Thoracic aorta (tissue), 2 donors: ENCODE results near the gene SPECC1L. TPM values are rescaled to one million over a fixed set of nuclear protein-coding genes. Genes with fewer than 3 reads are reported as not detected.
A peak's percentile ranks its signal among the peaks of the same experiment; 100 is the strongest.

Experiments used
- ATAC-seq: fragments of 150-250 bp; one replicate; pipeline ENCODE4 v1.8.0; 2017; ENCODE audit warnings: low read depth; ENCODE audit not compliant: insufficient number of reproducible peaks, low FRiP score
- DNase-seq: peaks from one replicate; pipeline ENCODE4 v3.0.0-alpha.2; 2020; ENCODE audit warnings: low spot score
- H3K27ac ChIP-seq, 2 donors: fragments of 200-600 bp; sonication (generic); 1 replicate in 1 of 2; 2 replicates in 1 of 2; pipeline ENCODE4 v1.5.1; 2016; ENCODE audit warnings: mild to moderate bottlenecking in 2 of 2, moderate library complexity in 2 of 2
- H3K27me3 ChIP-seq: fragments of 200-600 bp; sonication (generic); replicated peaks from 2 replicates; pipeline ENCODE4 v1.6.0; 2016; ENCODE audit warnings: mild to moderate bottlenecking; ENCODE audit not compliant: insufficient read depth
- H3K36me3 ChIP-seq: fragments of 200-600 bp; sonication (generic); one replicate; pipeline ENCODE4 v1.5.1; 2016
- H3K4me1 ChIP-seq, 2 donors: fragments of 200-600 bp; sonication (generic); 1 replicate in 1 of 2; 2 replicates in 1 of 2; pipeline versions ENCODE4 v1.5.1 to v1.6.0; 2016; ENCODE audit warnings: low read depth in 2 of 2, mild to moderate bottlenecking in 1 of 2; ENCODE audit not compliant: control insufficient read depth in 1 of 2
- H3K4me3 ChIP-seq: fragments of 200-600 bp; sonication (generic); 2 replicates; pipeline ENCODE4 v1.5.1; 2016; ENCODE audit warnings: mild to moderate bottlenecking
- H3K9me3 ChIP-seq: fragments of 200-600 bp; sonication (generic); 2 replicates; pipeline ENCODE4 v1.5.1; 2016
- total RNA-seq, 2 donors: library from RNA; depleted of rRNA; stranded (reverse); fragments of >200 nt; gene quantifications; one replicate each; pipeline versions ENCODE4 v1.1.0 to v1.2.3, GENCODE V29; 2016
- TF ChIP-seq, protein P1 (sequence below): fragments of 200-600 bp; sonication (generic); IDR thresholded peaks from one replicate; pipeline ENCODE4 v1.5.1; 2019; ENCODE audit warnings: antibody characterized with exemption

Gene SPECC1L
- total RNA-seq, 2 donors from 2014 or later, result 49.4 to 50.0 TPM

DNA sequence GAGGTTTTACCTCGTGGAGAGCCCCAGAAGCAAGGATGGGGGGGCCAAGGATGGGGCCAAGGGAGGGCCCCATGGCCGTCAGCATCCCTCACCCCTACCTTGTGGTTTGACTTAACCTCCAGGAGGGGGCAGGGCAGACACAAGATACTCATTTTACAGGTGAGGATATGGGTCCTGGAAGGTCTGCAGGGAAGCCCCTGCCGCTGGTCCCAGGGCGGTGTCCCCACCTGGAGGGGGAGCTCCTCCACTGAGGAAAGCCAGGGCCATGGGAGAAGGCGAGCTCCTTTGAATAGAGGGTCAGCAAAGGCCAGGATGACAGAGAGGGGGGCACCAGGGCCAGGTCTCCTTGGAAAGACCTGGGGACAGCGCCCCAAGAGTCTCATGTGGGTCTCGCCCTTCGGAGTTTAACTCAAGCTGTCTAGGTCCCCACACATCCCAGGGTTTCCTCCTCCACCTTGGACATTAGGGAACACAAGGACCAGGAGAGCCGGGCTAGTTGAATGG is 150.8 kb downstream of the SPECC1L start:
- Histone ChIP-seq H3K4me1 (peaks cover 2 to 10% of the 10 kb centered on the region in 2 donors), H3K36me3 (peaks cover 4% of the 10 kb centered on the region), H3K9me3 (no peaks in the 10 kb centered on the region), H3K27me3 (no peaks in the 10 kb centered on the region), H3K27ac (no peak overlapping the region), H3K4me3 (no peak overlapping the region)
- no peak for DNase-seq
- ATAC-seq, result no peak
- TF ChIP-seq, protein P1, sequence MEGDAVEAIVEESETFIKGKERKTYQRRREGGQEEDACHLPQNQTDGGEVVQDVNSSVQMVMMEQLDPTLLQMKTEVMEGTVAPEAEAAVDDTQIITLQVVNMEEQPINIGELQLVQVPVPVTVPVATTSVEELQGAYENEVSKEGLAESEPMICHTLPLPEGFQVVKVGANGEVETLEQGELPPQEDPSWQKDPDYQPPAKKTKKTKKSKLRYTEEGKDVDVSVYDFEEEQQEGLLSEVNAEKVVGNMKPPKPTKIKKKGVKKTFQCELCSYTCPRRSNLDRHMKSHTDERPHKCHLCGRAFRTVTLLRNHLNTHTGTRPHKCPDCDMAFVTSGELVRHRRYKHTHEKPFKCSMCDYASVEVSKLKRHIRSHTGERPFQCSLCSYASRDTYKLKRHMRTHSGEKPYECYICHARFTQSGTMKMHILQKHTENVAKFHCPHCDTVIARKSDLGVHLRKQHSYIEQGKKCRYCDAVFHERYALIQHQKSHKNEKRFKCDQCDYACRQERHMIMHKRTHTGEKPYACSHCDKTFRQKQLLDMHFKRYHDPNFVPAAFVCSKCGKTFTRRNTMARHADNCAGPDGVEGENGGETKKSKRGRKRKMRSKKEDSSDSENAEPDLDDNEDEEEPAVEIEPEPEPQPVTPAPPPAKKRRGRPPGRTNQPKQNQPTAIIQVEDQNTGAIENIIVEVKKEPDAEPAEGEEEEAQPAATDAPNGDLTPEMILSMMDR, result no peak

DNA sequence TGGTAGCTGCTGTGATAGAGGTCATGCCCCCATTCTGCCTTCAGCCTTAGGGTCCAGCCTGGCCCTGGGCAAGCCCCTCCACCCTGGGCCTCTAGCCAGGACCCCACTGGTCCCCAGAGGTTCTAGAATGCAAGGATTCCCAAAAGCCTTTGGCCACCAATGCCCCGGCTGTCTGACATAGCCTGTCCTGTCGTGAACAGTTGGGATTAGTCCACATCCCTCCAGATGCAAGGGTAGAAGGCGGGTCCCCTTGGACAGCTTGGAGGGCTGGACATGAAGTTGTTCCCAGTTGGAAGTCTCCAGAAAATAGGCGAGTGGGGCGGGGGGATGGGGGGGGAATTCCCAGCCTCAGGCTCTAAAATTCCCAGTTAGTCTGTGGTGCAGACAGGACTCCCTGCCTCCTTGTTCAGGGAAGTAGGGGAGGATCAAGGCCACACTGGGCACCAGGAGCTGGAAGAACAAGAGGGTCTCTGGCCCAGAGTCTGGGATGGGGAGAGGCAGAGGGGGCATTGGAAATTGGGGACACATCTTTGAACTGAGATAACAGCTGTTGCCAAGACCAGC is 151.6 kb downstream of the SPECC1L start:
- Histone ChIP-seq H3K4me1 (peaks cover 2 to 10% of the 10 kb centered on the region in 2 donors), H3K27ac (no peak overlapping the region), H3K9me3 (no peaks in the 10 kb centered on the region), H3K27me3 (no peaks in the 10 kb centered on the region), H3K36me3 (peaks cover under 1% of the 10 kb centered on the region), H3K4me3 (no peak overlapping the region)
- ATAC-seq (no peak), DNase-seq (no peak)
- TF ChIP-seq, protein P1, result no peak

DNA sequence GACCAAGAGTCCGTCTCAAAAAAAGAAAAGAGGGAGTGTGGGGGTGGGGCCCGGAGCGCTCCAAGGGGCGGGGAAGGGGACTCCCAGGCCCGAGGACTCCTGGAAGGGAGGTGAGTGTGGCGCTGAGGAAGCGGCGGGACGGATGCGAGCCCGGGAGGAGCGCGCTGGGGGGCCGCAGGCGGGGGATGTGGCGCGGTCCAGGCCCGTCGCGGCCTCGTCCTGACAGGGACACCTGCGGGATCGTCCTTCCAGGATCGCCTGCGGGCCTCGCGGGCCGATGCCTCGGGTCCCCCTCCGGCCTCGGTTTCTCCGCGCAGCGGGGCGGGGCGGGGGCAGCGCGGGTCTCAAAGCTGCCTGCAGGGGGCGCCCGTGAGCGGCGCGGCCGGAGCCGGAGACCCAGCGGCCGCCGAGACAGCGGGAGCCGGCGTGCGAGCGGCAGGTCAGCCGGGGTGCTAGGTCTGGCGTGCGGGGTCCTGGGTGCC is 152.9 kb downstream of the SPECC1L start:
- DNase-seq, result no peak
- peak; percentile 51 for ATAC-seq
- Histone ChIP-seq H3K4me1 (peaks cover 2 to 10% of the 10 kb centered on the region in 2 donors), H3K9me3 (no peaks in the 10 kb centered on the region), H3K36me3 (no peaks in the 10 kb centered on the region), H3K27ac (no peak overlapping the region), H3K4me3 (peak overlapping the region; percentile 69), H3K27me3 (no peaks in the 10 kb centered on the region)
- TF ChIP-seq, protein P1, result peak; percentile 89

DNA sequence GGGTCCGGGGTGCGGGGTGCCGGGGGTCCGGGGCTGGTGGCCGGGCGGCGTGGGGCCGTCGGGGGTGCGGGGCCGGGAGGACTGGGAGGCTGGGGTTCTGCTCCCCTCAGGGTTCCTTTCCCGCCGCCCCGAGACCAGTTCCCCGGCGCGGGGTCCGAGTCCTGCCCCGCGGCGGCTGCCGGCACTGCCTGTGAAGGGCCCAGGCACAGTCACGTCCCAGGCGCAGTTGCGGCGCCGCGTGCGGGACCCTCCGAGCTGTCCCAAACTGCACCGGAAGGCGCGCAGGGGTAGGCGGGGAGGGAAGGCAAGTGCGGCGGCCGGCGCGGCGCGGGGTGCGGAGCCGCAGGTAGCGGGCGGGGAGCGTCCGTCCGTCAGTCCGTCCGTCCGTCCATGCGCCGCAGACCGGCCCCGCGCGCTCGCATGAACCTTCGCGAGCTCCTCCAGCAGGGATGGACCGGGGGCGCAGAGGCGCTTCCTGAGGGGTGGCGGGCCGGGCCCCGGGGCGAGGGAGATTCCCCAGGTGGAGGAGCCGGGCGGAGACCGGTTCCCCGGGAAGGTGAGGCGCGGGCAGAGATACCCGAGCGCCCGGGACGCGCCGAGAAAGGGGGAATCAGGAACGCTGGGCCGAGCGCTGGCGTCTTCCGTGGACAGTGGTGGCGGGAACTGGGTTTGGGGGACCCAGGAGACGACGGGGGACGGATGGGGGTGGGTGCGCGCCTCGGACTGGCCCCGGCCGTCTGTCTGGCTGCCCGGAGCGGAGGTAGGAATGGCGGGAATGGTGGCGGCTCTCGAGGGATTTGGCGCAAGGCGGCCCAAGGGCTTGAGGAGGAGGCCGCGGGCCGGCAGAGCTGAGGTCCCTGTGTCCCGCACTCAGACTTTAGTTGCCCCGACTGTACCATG is 153.6 kb downstream of the SPECC1L start:
- no peaks in the 10 kb centered on the region for H3K27me3 ChIP-seq
- no peaks in the 10 kb centered on the region for H3K36me3 ChIP-seq
- H3K4me1 ChIP-seq, result peaks cover 2 to 10% of the 10 kb centered on the region in 2 donors
- ATAC-seq (no peak), DNase-seq (no peak)
- H3K4me3 ChIP-seq, result peak overlapping the region; percentile 69
- TF ChIP-seq, protein P1, result no peak
- no peak overlapping the region for H3K27ac ChIP-seq
- H3K9me3 ChIP-seq, result no peaks in the 10 kb centered on the region
